SK-N-SH (cell line): ENCODE results near the gene PCSK6.

Experiments used
- EP300 ChIP-seq, 2 experiments: IDR thresholded peaks; 2 replicates each; pipeline versions ENCODE4 v1.4.0 to v1.6.1; 2012; ENCODE audit warnings: borderline replicate concordance in 1 of 2, low read depth in 1 of 2, low read length in 1 of 2
- FOXJ3 ChIP-seq: sonication (generic); formaldehyde crosslinking; IDR thresholded peaks from 2 replicates; pipeline ENCODE4 v1.5.1; 2020; ENCODE audit warnings: mild to moderate bottlenecking, missing genetic modification reagents
- GABPA ChIP-seq: IDR thresholded peaks from 2 replicates; pipeline ENCODE4 v1.4.0; 2012; ENCODE audit warnings: low read depth, mild to moderate bottlenecking
- MXI1 ChIP-seq: IDR thresholded peaks from 2 replicates; pipeline ENCODE4 v1.6.1; 2012; ENCODE audit warnings: mild to moderate bottlenecking, low read depth, low read length, improper control_type of control experiment
- POLR2AphosphoS5 ChIP-seq: IDR thresholded peaks from 2 replicates; pipeline ENCODE4 v1.6.1; 2012; ENCODE audit warnings: low read depth, low read length
- TAF1 ChIP-seq: IDR thresholded peaks from 2 replicates; pipeline ENCODE4 v1.6.1; 2012; ENCODE audit warnings: low read depth, mild to moderate bottlenecking, low read length, moderate library complexity, borderline replicate concordance
- TCF12 ChIP-seq: IDR thresholded peaks from 2 replicates; pipeline ENCODE4 v1.4.0; 2012
- YY1 ChIP-seq: IDR thresholded peaks from 2 replicates; pipeline ENCODE4 v1.4.0; 2012; ENCODE audit warnings: low read depth, mild to moderate bottlenecking
- TF ChIP-seq, protein P1 (sequence below): fragments of 200-600 bp; sonication (generic); IDR thresholded peaks from 2 replicates; pipeline ENCODE4 v1.6.1; 2017; ENCODE audit warnings: antibody characterized with exemption, mild to moderate bottlenecking, moderate library complexity
- TF ChIP-seq, protein P2 (sequence below): IDR thresholded peaks from 2 replicates; pipeline ENCODE4 v1.6.1; 2012; ENCODE audit warnings: mild to moderate bottlenecking, low read depth, low read length, moderate library complexity

DNA sequence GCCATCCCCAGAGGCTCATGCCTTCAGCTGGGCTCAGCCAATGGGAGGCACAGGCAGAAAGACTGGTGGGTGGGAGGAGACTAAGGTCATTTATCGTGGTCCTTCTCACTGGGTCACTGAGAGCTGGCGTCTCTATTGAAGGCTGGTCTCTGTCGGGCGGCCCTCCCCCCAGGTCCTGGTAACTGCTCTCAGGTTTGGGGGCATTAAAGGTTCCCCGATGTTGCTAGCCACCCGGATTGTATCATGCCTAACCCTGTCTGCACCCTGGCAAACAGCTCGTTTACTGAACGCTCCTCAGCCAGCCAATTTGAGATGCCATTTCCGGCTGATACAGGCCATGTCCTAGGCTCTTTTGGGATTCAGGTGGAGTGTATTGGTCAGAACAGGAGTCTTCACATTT is 222.7 kb downstream of the PCSK6 start:
- TF ChIP-seq, protein P1, sequence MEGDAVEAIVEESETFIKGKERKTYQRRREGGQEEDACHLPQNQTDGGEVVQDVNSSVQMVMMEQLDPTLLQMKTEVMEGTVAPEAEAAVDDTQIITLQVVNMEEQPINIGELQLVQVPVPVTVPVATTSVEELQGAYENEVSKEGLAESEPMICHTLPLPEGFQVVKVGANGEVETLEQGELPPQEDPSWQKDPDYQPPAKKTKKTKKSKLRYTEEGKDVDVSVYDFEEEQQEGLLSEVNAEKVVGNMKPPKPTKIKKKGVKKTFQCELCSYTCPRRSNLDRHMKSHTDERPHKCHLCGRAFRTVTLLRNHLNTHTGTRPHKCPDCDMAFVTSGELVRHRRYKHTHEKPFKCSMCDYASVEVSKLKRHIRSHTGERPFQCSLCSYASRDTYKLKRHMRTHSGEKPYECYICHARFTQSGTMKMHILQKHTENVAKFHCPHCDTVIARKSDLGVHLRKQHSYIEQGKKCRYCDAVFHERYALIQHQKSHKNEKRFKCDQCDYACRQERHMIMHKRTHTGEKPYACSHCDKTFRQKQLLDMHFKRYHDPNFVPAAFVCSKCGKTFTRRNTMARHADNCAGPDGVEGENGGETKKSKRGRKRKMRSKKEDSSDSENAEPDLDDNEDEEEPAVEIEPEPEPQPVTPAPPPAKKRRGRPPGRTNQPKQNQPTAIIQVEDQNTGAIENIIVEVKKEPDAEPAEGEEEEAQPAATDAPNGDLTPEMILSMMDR: no peak
- no peak for TF ChIP-seq EP300 (IDR thresholded peaks at IDR 0.05; ENCODE audit: borderline replicate concordance in 1 of 2, low read depth in 1 of 2, low read length in 1 of 2)
- TF ChIP-seq, protein P2, sequence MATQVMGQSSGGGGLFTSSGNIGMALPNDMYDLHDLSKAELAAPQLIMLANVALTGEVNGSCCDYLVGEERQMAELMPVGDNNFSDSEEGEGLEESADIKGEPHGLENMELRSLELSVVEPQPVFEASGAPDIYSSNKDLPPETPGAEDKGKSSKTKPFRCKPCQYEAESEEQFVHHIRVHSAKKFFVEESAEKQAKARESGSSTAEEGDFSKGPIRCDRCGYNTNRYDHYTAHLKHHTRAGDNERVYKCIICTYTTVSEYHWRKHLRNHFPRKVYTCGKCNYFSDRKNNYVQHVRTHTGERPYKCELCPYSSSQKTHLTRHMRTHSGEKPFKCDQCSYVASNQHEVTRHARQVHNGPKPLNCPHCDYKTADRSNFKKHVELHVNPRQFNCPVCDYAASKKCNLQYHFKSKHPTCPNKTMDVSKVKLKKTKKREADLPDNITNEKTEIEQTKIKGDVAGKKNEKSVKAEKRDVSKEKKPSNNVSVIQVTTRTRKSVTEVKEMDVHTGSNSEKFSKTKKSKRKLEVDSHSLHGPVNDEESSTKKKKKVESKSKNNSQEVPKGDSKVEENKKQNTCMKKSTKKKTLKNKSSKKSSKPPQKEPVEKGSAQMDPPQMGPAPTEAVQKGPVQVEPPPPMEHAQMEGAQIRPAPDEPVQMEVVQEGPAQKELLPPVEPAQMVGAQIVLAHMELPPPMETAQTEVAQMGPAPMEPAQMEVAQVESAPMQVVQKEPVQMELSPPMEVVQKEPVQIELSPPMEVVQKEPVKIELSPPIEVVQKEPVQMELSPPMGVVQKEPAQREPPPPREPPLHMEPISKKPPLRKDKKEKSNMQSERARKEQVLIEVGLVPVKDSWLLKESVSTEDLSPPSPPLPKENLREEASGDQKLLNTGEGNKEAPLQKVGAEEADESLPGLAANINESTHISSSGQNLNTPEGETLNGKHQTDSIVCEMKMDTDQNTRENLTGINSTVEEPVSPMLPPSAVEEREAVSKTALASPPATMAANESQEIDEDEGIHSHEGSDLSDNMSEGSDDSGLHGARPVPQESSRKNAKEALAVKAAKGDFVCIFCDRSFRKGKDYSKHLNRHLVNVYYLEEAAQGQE: no peak
- TF ChIP-seq POLR2AphosphoS5: no peak
- TF ChIP-seq TCF12: no peak
- no peak for TF ChIP-seq MXI1
- no peak for TF ChIP-seq TAF1
- TF ChIP-seq YY1: no peak
- TF ChIP-seq FOXJ3: no peak
- no peak for TF ChIP-seq GABPA
